Putamen (tissue), 1 donor: ENCODE results near the gene GABBR2.
"Not testable (repeated sequence)": the region's sequence is repeated elsewhere in the genome, so short reads cannot be mapped to it uniquely, and the experiment has no call there.

ENCODE experiments used
- DNase-seq: peaks from one replicate; pipeline ENCODE4 v3.0.0-alpha.2; 2016; ENCODE audit warnings: low spot score

The GABBR2 gene

DNA sequence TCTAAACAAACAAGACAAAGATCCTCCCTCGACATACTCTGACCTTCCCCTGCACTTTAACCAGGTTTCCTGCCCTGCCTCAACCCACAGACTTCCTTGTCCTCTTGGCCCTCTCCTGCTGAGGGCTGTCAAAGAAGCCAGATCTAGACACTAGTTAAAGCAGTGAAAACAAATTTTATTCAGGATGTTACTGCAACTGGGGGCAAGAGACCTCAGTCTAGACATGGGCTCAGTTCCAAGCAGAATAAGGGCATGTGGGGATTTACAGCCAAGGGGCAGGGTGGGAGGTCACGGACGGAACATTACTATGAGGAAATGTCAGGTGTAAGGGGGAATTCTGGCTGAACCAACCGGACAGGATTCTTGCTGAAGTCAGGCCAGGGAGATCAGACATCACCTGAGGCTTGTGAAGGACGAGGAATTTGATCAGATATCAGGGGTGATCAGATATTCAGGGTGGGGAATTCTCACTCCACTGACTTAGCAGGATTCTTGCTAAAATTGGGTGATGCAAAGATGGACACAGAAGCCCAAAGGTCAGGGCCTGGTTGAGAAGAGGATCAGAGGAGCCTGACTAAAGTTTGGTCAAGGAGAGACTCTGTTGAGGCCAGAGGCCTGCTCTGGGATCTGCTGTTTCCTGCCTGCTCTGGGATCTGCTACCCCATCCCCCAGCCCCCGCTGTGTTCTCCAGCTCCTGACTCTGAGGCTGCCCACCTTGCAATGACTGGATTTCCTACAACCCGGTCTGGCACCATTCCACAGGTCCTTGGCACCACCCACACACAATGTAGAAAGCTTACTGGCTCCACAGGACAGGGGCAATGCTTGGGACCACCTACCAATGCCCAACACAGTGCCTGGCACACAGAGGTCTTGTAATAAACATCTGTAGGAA lies 21.5 kb downstream of the GABBR2 start:
- DNase-seq: no peak

DNA sequence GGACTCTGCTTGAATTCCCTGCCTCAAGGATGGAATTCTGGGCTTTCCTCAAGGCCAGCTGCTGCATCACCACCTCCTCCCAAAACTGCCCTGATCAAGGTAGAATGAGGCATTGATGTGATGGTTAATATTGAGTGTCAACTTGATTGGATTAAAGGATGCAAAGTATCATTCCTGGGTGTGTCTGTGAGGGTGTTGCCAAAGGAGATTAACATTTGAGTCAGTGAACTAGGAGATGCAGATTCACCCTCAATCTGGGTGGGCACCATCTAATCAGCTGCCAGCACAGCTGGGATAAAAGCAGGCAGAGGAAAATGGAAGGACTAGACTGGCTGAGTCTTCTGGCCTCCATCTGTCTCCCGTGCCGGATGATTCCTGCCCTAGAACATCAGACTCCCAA lies 23.9 kb downstream of the GABBR2 start:
- DNase-seq: not testable (repeated sequence)

DNA sequence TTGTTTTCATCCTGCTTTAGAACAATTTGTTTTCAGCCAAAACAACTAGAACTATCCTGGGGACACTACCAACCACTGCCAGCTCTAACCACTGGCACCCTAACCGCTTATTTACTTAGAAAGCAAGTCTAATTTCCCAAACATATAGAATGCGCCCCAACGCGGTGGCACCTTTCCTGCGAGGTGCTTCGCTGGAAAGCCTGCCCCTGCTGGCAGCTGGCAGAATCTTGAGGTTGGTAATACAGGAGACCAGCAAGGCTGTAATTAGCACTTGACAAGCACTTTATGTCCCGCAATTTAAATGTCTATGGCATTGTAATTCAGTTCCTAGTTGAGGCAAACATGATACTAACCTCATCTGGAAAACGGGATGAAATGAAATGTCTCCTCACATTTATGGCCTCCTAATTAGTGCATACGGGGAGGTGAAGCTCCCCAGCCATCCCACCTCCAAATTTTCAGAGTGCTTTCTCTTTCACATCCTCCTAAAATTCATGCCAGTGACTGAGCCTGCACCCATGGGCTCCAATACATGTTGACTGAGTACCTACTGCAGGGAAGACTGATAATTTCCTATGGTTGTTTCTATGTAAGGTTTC lies 30.4 kb downstream of the GABBR2 start:
- no peak for DNase-seq

DNA sequence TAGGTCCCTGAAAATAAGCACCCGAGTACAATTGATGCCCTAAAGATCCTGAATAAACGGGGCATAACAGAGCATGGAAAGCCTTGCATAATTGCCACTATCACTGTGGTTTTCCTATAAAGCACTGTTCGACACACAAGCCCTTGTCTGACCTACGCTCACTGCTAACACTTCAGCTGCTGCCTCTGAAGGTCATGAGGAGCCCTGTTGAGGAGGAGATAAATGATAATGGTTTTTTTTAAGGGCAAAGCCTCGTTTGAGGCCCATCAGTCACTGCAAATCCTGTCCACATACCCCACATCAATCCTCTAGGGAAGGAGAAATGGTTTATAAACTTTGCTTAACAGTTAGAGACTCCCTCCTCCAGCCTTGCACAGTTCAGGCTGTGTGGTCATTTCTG lies 35.1 kb downstream of the GABBR2 start:
- no peak for DNase-seq

DNA sequence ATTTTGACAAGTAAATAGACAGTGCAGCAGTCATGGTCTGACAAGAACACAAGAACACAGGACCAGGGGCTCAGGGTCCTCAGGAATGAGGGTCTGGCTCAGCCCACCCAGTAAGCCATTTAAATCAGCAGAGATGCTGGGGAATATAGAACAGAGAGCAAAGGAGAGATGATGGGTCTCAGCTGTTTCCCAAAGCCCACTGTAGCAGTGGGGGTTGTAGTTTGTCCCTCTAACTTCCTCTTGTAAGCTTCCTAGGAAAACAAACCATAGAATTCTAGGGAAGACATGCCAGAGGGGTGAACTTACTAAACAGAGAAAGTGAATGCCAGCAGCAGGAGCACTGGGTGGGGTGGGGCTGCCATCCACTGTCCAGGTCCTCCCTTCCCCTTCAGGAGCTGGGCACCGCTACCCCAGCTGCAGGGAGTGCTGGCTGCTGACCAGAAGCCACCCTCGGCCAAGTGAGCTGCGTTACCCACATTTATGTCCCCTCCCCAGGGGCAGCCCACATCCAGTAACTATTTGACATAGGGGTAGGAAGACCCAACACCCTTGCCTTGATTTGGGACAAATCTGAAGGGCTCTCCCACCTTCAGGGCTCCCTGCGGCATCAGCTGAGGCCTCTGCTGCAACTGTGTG lies 41.6 kb downstream of the GABBR2 start:
- DNase-seq: no peak

DNA sequence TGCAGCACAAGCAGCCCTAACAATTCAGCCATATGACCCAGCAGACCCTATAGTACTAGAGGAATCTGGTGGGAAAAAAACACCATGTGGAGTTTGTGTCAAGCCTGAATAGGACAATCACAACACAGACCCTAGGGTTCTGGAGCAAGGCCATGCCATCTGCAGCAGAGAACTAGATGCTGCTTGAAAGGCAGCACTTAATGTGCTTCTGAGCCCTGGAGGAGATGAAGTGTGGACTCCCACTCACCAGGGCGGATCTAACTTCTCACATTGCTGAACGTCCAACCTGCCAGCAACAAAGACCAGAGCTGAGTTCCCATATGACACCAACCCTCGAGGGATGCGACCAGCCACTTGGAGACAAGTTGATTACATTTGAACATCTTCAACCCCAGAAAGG lies 43.2 kb downstream of the GABBR2 start:
- DNase-seq: no peak

DNA sequence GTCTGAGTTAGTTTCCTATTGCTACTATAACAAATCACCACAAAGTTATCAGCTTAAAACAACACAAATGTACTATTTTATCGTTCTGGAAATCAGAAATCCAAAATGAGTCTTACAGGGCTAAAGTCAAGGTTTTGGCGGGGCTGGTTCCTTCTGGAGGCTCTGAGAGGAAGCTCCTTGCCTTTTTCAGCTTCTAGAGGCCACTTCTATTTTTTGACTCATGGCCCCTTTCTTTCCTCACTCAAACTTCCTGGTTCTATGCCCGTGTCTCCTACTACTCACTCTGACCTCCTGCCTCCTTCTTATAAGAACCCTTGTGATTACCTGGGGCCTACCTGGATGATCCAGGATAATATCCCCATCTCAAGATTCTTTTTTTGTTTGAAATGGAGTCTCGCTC lies 48.2 kb downstream of the GABBR2 start:
- no peak for DNase-seq

DNA sequence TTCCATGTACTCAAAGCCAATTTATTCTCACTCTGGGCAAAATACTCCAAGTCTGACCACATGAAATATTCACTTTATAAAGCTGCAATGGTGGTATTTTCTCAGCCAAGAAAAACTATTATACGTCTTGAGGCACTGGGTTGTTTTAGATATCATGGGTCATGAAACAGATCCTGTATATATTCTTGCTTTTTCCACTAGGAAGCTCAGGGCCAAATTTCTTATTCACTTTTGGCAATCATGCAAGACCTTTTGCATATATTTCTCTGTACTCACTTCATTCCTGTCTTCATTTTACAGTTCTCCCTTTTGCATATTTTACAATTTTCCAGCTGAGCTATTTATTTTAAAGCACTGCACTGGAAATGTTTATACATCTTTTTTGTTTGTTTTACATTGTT lies 49.8 kb downstream of the GABBR2 start:
- no peak for DNase-seq

DNA sequence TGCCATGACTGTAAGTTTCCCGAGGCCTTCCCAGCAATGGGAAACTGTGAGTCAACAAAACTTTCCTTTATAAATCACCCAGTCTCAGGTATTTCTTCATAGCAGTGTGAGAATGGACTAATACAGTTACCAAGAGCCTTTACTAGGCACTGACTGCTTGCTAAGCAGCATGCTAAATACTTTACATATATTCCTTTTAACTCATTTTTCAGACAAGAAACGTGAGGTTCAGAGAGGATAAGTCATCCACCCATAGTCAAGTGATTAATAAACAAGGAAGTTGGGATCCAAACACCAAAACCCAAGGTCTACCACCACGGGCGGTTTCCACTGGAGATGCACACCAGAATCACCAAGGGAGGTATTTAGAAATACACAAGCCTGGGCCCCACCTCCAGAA lies 50.8 kb downstream of the GABBR2 start:
- DNase-seq: no peak

DNA sequence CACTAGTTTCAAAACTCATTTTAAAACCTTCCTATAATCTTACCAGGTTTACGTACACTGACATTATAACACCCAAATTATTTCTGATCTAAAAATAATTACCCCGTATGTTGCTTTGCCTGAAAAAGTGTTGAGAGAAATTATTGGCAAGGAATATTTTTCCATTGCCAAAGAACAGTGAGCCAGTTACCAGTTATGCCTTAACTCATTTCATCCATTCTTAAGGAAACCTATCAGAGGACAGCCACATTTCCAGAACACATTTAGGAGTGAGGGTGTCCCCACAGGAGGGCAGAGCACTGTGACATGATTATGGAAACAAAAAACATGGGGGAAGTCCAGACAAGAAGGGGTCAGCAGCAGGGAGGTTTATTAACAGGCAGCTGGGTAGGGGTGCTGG lies 52.2 kb downstream of the GABBR2 start:
- no peak for DNase-seq

DNA sequence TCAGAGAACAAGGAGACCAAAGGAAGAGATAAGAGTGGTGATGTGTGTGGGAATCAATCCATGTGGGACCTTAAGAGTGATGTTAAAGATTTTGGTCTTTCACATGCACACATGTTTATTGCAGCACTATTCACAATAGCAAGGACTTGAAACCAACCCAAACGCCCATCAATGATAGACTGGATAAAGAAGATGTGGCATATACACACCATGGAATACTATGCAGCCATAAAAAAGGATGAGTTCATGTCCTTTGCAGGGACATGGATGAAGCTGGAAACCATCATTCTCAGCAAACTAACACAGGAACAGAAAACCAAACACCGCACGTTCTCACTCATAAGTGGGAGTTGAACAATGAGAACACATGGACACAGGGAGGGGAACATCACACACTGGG lies 53.3 kb downstream of the GABBR2 start:
- DNase-seq: not testable (repeated sequence)

DNA sequence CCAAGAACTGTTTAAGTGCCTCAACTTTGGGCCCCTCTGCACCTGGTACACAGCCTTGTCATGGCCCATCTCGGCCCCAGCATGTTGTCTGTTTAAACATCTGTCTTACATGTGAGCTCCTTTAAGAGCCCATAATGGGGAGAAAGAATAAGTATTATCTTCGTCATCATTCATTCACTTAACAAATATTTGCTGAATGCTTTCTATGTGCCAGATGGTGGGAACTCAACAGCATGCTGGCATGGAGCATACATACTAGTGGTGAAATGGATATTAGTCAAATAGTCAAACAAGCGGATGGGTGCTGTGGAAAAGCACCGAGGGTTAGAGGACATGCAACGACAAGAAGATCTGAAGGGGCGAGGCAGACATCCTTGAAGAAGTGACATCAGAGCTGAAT lies 54.5 kb downstream of the GABBR2 start:
- DNase-seq: no peak

DNA sequence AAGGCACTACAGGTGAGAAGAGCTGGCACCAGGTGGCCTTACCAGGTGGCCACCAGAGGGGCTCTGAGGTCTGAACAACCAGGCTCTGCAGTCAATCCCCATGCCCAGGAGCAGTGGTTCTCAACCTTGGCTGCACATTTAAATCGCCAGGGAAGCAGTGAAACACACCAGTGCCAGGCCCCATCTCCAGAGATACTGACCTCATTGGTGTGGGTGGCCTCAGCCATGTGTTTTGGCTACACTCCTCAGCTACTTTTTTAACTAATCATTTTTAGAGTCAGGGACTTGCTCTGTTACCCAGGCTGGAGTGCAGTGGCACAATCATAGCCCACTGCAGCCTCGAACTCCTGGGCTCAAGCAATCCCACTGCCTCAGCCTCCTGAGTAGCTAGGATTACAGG lies 56.0 kb downstream of the GABBR2 start:
- DNase-seq: no peak

DNA sequence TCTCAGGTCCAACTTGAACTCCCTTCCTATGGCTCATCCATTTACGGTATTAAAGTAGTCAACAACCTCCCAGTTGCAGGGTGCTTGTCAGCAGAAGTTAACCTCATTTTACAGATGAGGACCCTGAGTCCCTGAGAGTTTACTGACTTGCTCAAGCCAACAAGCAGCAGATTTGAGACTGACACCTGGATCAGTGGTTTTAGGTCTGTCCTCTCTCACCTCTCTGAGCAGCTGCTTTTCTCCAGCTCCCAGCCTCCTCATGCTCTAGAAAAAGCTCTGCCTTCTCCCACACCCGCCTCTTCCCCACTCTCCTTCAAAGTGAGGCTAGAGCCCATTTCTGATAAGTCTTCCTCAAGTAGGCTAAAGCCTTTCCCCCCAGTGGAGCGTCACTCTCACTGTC lies 56.4 kb downstream of the GABBR2 start:
- no peak for DNase-seq

DNA sequence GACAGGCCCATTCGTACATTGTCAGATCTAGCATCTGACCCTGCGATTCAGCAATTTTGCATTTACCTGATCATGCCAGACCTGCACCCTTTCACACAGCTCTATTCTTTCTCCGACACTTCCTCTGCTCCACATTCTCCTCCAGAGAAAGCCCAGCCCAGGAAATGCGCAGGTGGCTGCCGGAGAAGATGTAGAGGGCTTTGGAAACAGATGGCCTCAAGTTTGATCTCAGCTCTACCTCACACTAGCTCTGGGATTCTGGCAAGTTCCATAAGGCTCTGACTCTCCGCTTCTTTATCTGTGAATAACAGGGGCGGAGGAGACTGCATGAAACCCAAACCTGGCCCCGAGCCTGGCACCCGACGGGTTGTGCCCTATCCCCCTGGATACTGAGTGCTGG lies 61.5 kb downstream of the GABBR2 start:
- DNase-seq: no peak

DNA sequence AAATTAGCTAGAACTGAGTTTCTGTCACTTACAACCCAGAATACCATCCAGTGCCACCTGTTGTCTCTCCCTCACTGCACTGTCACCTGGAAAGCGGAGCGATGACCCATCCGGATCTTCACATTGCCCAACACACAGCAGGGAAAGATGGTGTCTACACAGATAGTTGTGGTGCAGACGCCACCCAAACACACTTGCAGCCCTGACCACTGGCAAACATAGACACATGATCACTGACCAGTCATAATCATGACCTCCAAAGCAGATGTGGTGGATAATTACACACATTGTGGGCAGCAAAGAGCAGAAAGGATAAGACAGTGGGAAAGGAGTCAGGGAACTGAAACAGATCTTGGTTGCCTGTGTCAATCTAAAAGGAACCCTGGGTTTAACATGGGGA lies 64.7 kb downstream of the GABBR2 start:
- no peak for DNase-seq

DNA sequence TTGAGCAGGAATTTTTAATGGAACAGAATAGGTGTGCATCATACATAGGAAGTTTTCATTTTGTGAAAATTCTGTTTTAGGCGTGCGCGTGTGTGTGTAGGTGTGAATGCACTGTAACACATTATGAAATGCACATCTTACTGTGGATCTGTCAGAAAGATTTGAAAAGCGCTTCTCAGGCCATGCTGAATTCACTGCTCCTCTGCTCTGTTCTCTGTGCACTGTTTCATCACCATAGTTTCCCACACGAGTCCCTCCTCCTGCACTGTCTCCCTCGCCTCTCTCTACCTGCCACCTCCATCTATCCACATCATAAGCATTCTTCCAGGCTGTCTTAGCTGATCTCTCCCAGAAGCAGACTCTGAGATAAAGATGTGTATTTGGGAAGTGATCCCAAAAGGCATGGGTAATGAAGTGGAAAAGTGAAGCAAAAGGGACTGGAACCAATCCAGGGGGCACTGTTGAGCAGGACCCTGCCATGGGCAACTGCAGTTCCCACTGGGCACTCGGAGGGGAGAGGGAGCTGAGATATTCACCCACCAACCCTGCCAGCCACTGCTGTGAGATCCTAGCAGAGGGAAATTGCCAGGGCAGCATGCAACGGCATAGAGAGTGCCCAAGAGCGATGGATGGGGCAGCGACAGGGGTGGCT lies 65.9 kb downstream of the GABBR2 start:
- DNase-seq: peak; percentile 35

DNA sequence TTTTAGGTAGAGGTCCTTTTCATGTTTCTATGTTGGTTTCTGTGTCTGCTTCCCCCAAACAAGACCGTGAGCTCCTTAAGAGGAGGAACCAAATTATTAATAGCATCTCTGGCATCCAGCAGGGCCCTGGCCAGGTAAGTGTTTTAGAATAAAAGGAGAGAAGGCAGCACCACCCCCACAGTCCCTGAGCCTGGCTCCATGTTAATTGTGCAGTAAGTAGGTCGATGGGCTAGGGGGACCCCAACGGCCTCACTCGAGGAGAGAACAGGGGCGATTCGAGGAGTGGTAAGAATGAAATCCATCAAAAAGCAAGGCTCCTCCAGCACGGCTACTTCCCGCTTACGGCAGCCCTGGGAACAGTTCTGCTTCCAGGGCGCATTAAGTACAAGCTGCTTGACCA lies 67.0 kb downstream of the GABBR2 start:
- no peak for DNase-seq

DNA sequence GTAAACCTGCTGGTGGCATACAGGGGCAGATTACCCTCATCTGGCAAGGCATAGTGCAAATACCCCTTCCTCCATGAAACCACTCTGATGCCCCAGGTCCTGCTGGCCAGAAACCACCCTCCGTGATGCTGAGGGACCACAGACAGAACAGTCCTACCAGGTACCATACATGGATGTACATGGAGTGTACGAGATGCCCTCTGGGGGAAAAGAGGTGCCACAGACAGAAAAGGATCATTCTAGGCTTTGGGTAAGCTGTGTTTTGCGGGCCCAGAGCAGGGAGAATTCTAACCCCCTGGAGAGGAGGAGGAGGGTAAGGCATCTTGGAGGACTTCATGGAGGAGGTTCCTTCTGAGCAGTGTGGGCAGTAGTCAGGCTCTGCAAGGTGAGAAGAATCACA lies 68.3 kb downstream of the GABBR2 start:
- DNase-seq: no peak

DNA sequence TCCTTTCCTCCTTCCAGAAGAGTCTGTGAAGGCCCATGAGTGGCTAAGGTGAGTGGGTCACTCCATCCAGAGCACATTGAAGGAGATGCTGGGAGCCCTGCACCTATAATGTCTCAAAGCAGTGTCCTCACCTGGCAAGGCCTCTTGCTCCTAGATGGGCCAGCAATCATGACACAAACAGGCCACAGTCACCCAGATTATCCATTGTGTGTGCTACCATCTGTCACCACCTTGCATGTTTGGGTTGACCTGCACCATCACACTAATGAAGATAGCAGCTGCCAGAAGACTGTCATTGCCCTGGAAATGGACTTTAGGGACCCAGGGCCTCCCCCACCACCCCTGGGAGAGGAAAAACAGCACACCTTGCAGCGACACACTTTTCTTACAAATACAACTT lies 69.6 kb downstream of the GABBR2 start:
- DNase-seq: no peak

DNA sequence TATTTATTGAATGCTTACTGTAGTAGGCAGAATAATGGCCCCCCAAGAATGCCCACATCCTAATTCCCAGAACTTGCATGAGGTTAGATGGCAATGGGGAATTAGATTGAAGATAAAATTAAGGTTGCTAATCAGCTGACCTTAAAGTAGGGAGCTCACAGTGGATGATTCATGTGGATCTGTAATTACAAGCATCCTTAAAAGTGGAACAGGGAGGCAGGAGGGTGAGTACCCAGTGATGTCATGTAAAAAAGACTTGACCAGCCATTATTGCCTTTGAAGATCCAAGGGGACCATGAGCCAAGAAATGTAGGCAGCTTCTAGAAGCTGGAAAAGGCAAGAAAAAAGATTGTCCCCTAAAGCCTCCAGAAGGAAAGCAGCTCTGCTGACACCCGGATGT lies 71.4 kb downstream of the GABBR2 start:
- no peak for DNase-seq

DNA sequence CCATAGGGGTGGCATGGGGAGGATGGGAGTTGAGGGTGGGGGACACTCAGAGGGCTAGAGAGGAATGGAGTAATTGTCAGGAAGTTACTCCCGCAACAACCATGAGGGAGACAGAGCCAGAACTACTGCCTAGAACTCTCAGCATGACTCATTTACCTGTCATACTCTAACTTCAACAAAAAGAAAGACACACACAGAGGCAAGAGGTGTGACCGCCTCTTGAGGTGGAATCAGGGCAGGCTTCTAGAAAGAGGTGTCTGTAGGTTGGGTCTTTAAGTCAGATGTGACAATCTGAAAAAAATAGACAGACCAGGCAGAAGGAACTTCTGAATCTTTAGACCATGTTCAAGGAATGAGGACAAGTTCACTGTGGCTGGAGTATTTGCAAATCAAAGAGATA lies 73.4 kb downstream of the GABBR2 start:
- DNase-seq: no peak
